VCaP (cell line): Measurements from ENCODE around the gene SLC25A34.

Source experiments
- H3K27ac ChIP-seq: fragments of 450-650 bp; 2 replicates; pipeline ENCODE4 v1.5.1; 2017
- CTCF ChIP-seq: fragments of 450-650 bp; conservative IDR thresholded peaks from 2 replicates; pipeline ENCODE4 v1.5.1; 2017; ENCODE audit warnings: mild to moderate bottlenecking, moderate library complexity

The SLC25A34 gene

GRCh38 chr1:15740924-15741850, 5.1 kb downstream of the SLC25A34 start:
- no peak overlapping the region for H3K27ac ChIP-seq
- peak; percentile 96 for TF ChIP-seq CTCF

- H3K27ac ChIP-seq, result no peak within 1 kb of the TSS
Observed at GRCh38 chr1:15742339-15742801, 6.3 kb downstream of the SLC25A34 start, which contains the start of gene TMEM82. Gene TMEM82, plus strand, starts transcription at chr1:15742499. Its CDS starts 61 bp downstream, at chr1:15742560.

GRCh38 chr1:15744122-15744679, 8.1 kb downstream of the SLC25A34 start:
- no peak overlapping the region for H3K27ac ChIP-seq
- TF ChIP-seq CTCF, result no peak

More at GRCh38 chr1:15742339-15742801, 6.3 kb downstream of the SLC25A34 start, which contains the start of gene TMEM82:
- no peak for TF ChIP-seq CTCF

- H3K27ac ChIP-seq, result no peak overlapping the region
- no peak for TF ChIP-seq CTCF
Observed at GRCh38 chr1:15747378-15747777, 11.3 kb downstream of the SLC25A34 start.

- no peak overlapping the region for H3K27ac ChIP-seq
- TF ChIP-seq CTCF, result no peak
Observed at GRCh38 chr1:15748264-15748663, 12.2 kb downstream of the SLC25A34 start.

- H3K27ac ChIP-seq, result no peak overlapping the region
- no peak for TF ChIP-seq CTCF
Observed at GRCh38 chr1:15748690-15749398, 12.8 kb downstream of the SLC25A34 start.
